ENCODE results near the gene AKAP7.

The AKAP7 gene

GRCh38 chr6:131331873-131332781 is 196.9 kb downstream of the AKAP7 start:
- Histone ChIP-seq H3K4me1 (ENCODE audit: insufficient read depth, low read length) (no peaks in the 10 kb centered on the region), H3K9me3 (ENCODE audit: insufficient read depth, low read length, severe bottlenecking) (no peaks in the 10 kb centered on the region), H4K20me1 (ENCODE audit: insufficient read depth, low read length) (no peaks in the 10 kb centered on the region), H3K9ac (ENCODE audit: low read depth, low read length) (no peak overlapping the region), H3K4me3 (ENCODE audit: low read depth in 1 of 2, low read length in 2 of 2) (no peak overlapping the region), H2AFZ (ENCODE audit: low read depth, low read length) (no peak overlapping the region), H3K79me2 (ENCODE audit: insufficient read depth, low read length) (no peaks in the 10 kb centered on the region), H3K4me2 (ENCODE audit: insufficient read depth, low read length) (no peak overlapping the region), H3K27me3 (ENCODE audit: insufficient read depth, low read length, poor library complexity) (no peaks in the 10 kb centered on the region), H3K27ac (ENCODE audit: low read length) (no peak overlapping the region), H3K36me3 (ENCODE audit: insufficient read depth, low read length) (no peaks in the 10 kb centered on the region)
- DNase-seq (no peak), ATAC-seq (ENCODE audit: insufficient read depth, low read depth) (no peak)
- TF ChIP-seq EZH2 (IDR thresholded peaks at IDR 0.05; ENCODE audit: borderline replicate concordance, low read depth, low read length, severe bottlenecking) (no peak), CTCF (IDR thresholded peaks at IDR 0.05; ENCODE audit: borderline replicate concordance, extremely low read depth, low read length, poor library complexity, severe bottlenecking) (no peak)
